ENCODE measurements around the gene PLEKHA7.

PLEKHA7 gene

GRCh38 chr11:16804104-16804947 lies 209.9 kb downstream of the PLEKHA7 start:
- TF ChIP-seq ZFX (IDR thresholded peaks at IDR 0.05; ENCODE audit: borderline replicate concordance): no peak
- no peak for TF ChIP-seq CTCF (IDR thresholded peaks at IDR 0.05)

GRCh38 chr11:16801288-16801980 lies 212.8 kb downstream of the PLEKHA7 start:
- TF ChIP-seq ZFX (IDR thresholded peaks at IDR 0.05; ENCODE audit: borderline replicate concordance) (no peak), CTCF (IDR thresholded peaks at IDR 0.05) (no peak)
- H3K27ac ChIP-seq: no peak overlapping the region

More at GRCh38 chr11:16804104-16804947, 209.9 kb downstream of the PLEKHA7 start:
- H3K27ac ChIP-seq: no peak overlapping the region

GRCh38 chr11:16800382-16800781 lies 213.8 kb downstream of the PLEKHA7 start:
- TF ChIP-seq CTCF (IDR thresholded peaks at IDR 0.05): no peak
- no peak overlapping the region for H3K27ac ChIP-seq

GRCh38 chr11:16799890-16800289 lies 214.3 kb downstream of the PLEKHA7 start:
- no peak overlapping the region for H3K27ac ChIP-seq
- TF ChIP-seq CTCF (IDR thresholded peaks at IDR 0.05) (no peak), ZFX (IDR thresholded peaks at IDR 0.05; ENCODE audit: borderline replicate concordance) (no peak)

- TF ChIP-seq ZFX (IDR thresholded peaks at IDR 0.05; ENCODE audit: borderline replicate concordance) (no peak), CTCF (IDR thresholded peaks at IDR 0.05) (no peak)
- no peak overlapping the region for H3K27ac ChIP-seq
Observed at GRCh38 chr11:16799221-16799620, 215.0 kb downstream of the PLEKHA7 start.

GRCh38 chr11:16797776-16798175 lies 216.4 kb downstream of the PLEKHA7 start:
- H3K27ac ChIP-seq: no peak overlapping the region
- TF ChIP-seq ZFX (IDR thresholded peaks at IDR 0.05; ENCODE audit: borderline replicate concordance) (no peak), CTCF (IDR thresholded peaks at IDR 0.05) (no peak)

GRCh38 chr11:16796311-16796710 lies 217.9 kb downstream of the PLEKHA7 start:
- H3K27ac ChIP-seq: no peak overlapping the region
- TF ChIP-seq ZFX (IDR thresholded peaks at IDR 0.05; ENCODE audit: borderline replicate concordance) (no peak), CTCF (IDR thresholded peaks at IDR 0.05) (no peak)
